Esophagus squamous epithelium (tissue), 4 donors: ENCODE results near the gene SV2B.

ENCODE experiments used
- POLR2A ChIP-seq, 4 donors: fragments of 450-650 bp; IDR thresholded peaks; one replicate each; pipeline ENCODE4 v1.6.1; 2017; ENCODE audit warnings: antibody characterized with exemption in 4 of 4, mild to moderate bottlenecking in 4 of 4, moderate library complexity in 3 of 4
- TF ChIP-seq, protein P1 (sequence below), 6 experiments: fragments of 450-650 bp in 4 of 6; fragments of 200-600 bp in 2 of 6; sonication (generic) in 2 of 6; IDR thresholded peaks; one replicate each; pipeline ENCODE4 v1.5.1; 2016 to 2019; ENCODE audit warnings: antibody characterized with exemption in 6 of 6, mild to moderate bottlenecking in 4 of 6, moderate library complexity in 4 of 6

DNA sequence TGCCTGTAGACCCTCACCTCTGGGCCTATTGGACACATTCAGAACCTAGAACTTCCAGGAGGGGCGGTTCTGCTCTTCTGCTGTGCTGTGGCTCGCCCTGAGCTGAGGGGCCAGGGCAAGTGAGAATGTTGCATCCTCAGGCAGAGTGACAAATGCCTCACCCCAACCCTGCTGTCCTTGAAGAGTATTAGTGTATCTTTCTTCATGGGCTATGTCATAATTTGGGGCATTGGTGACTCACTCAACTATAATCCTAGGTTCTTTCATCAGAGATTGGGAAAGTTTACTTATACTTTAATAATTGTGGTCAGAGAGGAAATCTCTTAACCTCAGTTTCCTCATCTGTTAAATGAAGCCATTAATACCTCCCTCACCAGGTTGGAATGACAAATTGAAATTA, 143.8 kb downstream of the SV2B start:
- TF ChIP-seq, protein P1, sequence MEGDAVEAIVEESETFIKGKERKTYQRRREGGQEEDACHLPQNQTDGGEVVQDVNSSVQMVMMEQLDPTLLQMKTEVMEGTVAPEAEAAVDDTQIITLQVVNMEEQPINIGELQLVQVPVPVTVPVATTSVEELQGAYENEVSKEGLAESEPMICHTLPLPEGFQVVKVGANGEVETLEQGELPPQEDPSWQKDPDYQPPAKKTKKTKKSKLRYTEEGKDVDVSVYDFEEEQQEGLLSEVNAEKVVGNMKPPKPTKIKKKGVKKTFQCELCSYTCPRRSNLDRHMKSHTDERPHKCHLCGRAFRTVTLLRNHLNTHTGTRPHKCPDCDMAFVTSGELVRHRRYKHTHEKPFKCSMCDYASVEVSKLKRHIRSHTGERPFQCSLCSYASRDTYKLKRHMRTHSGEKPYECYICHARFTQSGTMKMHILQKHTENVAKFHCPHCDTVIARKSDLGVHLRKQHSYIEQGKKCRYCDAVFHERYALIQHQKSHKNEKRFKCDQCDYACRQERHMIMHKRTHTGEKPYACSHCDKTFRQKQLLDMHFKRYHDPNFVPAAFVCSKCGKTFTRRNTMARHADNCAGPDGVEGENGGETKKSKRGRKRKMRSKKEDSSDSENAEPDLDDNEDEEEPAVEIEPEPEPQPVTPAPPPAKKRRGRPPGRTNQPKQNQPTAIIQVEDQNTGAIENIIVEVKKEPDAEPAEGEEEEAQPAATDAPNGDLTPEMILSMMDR (IDR thresholded peaks at IDR 0.05) = no peak
- TF ChIP-seq POLR2A (IDR thresholded peaks at IDR 0.05) = no peak
